ENCODE results near the gene TMEM63C. TPM values are rescaled to one million over a fixed set of nuclear protein-coding genes. Genes with fewer than 3 reads are reported as not detected.

TMEM63C gene
- total and polyA plus RNA-seq, 4 experiments from 2014 or later: 0.36 to 1.7 TPM; not detected in 2

GRCh38 chr14:77306851-77307496, 125.4 kb downstream of the TMEM63C start:
- intact Hi-C loops (cut with micrococcal nuclease): no loop called here
- H3K4me3 ChIP-seq (ENCODE audit: low read length in 2 of 2): no peak overlapping the region
- H3K9me3 ChIP-seq (ENCODE audit: control insufficient read depth in 1 of 2, low read length in 2 of 2): no peaks in the 10 kb centered on the region
- H3K4me1 ChIP-seq (ENCODE audit: insufficient read depth, low read length): no peaks in the 10 kb centered on the region
- H3K27ac ChIP-seq (ENCODE audit: low read depth, low read length): no peak overlapping the region
- Mint-ChIP-seq H3K4me1 (no peaks in the 10 kb centered on the region), H3K27me3 (no peaks in the 10 kb centered on the region), H3K9me3 (peaks cover 0 to 2% (median 0%) of the 10 kb centered on the region in 8 donors), H3K27ac (no peak overlapping the region), H3K4me3 (no peak overlapping the region), H3K36me3 (peaks cover 6 to 12% of the 10 kb centered on the region in 2 donors)
- POLR2A ChIA-PET (ENCODE audit: partially characterized antibody): interaction anchor here (1.1 kb wide), 1 partner anchor 9 kb away, joined by 4 read pairs; no protein-coding TSS in a partner anchor
- H3K36me3 ChIP-seq (ENCODE audit: insufficient read depth, low read length): no peaks in the 10 kb centered on the region
- no peak for DNase-seq
- H3K27me3 ChIP-seq (ENCODE audit: insufficient read depth, low read length): no peaks in the 10 kb centered on the region
- CTCF ChIA-PET (ENCODE audit: partially characterized antibody): interaction anchor here (4.9 kb wide), 1 partner anchor 8 kb away, joined by 49 read pairs; no protein-coding TSS in a partner anchor

Small RNA genes within 50 kb of the gene (microRNA-seq; reads per million reads assigned to microRNA genes)
- gene MIR1260A (ENCODE audit: borderline microRNAs expressed, borderline number of aligned reads, borderline replicate concordance): not detected

Other genes with a start within 250 kb of the TMEM63C start
- 10 to 100 TPM; 36.6 to 37.7 TPM for gene IRF2BPL, start 153.1 kb upstream of the TMEM63C start, total RNA-seq
- gene IRF2BPL, start 153.1 kb upstream of the TMEM63C start, polyA plus RNA-seq: 1 to 10 TPM; 1.2 to 3.8 TPM
- 10 to 100 TPM; 18.6 to 21.5 TPM for gene CIPC, start 83.5 kb upstream of the TMEM63C start, total RNA-seq
- gene CIPC, start 83.5 kb upstream of the TMEM63C start, polyA plus RNA-seq: 1 to 10 TPM; 5.4 to 7.1 TPM
- gene ZDHHC22, start 40.0 kb upstream of the TMEM63C start, total RNA-seq: not detected
- gene ZDHHC22, start 40.0 kb upstream of the TMEM63C start, polyA plus RNA-seq: not detected
- gene NGB, start 89.4 kb downstream of the TMEM63C start, total RNA-seq: not detected
- gene NGB, start 89.4 kb downstream of the TMEM63C start, polyA plus RNA-seq: not detected
- gene POMT2, start 139.1 kb downstream of the TMEM63C start, total RNA-seq: 10 to 100 TPM; 13.2 to 15.2 TPM
- gene POMT2, start 139.1 kb downstream of the TMEM63C start, polyA plus RNA-seq: 1 to 10 TPM in 1 of 2 donors, under 1 TPM in 1; 0.86 to 1.1 TPM
- gene GSTZ1, start 139.2 kb downstream of the TMEM63C start, total RNA-seq: 10 to 100 TPM; 10.5 to 11.8 TPM
- 1 to 10 TPM; 5.2 to 6.4 TPM for gene GSTZ1, start 139.2 kb downstream of the TMEM63C start, polyA plus RNA-seq
- 1 to 10 TPM; 8.3 to 8.6 TPM for gene TMED8, start 195.3 kb downstream of the TMEM63C start, total RNA-seq
- gene TMED8, start 195.3 kb downstream of the TMEM63C start, polyA plus RNA-seq: 1 to 10 TPM; 2.5 to 3.5 TPM
- gene SAMD15, start 195.6 kb downstream of the TMEM63C start, total RNA-seq: under 1 TPM; 0.11 to 0.38 TPM
- not detected for gene SAMD15, start 195.6 kb downstream of the TMEM63C start, polyA plus RNA-seq
- gene NOXRED1, start 241.7 kb downstream of the TMEM63C start, total RNA-seq: 1 to 10 TPM; 1.1 TPM
- gene NOXRED1, start 241.7 kb downstream of the TMEM63C start, polyA plus RNA-seq: not detected

Data from CD4-positive, alpha-beta memory T cell (primary cell).